GM13976 (cell line): ENCODE results near the gene MBD4.
"Not testable (repeated sequence)": the region's sequence is repeated elsewhere in the genome, so short reads cannot be mapped to it uniquely, and the experiment has no call there.

Experiments used
- DNase-seq: peaks from one replicate; pipeline ENCODE4 v3.0.0; 2012; ENCODE audit warnings: low spot score
- in situ Hi-C: fragments of 300-500 bp; cut with MboI; formaldehyde crosslinking; loops from one replicate; pipeline ENCODE4 v1.12.0; 2022; ENCODE audit warnings: low sequenced_read_pairs, mixed read lengths, inconsistent platforms; ENCODE audit not compliant: unreplicated experiment
- TF ChIP-seq, protein P1 (sequence below): IDR thresholded peaks from 2 replicates; pipeline ENCODE4 v1.5.1; 2012; ENCODE audit warnings: borderline replicate concordance, mild to moderate bottlenecking; ENCODE audit not compliant: insufficient read depth; ENCODE audit errors: extremely low read depth, missing control alignments, control extremely low read depth

The MBD4 gene

DNA sequence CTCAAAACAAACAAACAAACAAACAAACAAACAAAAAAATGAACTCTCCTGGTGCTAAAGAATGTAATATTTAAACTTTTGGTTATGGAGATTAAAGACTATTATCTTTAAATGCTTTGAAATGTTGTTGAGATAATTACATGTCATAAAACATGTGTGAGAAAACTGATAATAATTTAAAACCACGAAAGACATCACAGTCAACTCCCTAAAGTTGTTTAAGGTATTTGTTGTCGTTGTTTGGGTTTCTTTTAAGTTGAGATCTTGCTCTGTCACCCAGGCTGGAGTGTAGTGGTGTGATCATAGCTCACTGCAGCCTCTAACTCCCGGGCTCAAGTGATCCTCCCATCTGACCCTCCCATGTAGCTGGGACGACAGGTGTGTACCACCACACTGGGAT lies 23.3 kb downstream of the MBD4 start:
- DNase-seq = no peak
- TF ChIP-seq, protein P1, sequence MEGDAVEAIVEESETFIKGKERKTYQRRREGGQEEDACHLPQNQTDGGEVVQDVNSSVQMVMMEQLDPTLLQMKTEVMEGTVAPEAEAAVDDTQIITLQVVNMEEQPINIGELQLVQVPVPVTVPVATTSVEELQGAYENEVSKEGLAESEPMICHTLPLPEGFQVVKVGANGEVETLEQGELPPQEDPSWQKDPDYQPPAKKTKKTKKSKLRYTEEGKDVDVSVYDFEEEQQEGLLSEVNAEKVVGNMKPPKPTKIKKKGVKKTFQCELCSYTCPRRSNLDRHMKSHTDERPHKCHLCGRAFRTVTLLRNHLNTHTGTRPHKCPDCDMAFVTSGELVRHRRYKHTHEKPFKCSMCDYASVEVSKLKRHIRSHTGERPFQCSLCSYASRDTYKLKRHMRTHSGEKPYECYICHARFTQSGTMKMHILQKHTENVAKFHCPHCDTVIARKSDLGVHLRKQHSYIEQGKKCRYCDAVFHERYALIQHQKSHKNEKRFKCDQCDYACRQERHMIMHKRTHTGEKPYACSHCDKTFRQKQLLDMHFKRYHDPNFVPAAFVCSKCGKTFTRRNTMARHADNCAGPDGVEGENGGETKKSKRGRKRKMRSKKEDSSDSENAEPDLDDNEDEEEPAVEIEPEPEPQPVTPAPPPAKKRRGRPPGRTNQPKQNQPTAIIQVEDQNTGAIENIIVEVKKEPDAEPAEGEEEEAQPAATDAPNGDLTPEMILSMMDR = no peak
- in situ Hi-C loops = no loop called here

DNA sequence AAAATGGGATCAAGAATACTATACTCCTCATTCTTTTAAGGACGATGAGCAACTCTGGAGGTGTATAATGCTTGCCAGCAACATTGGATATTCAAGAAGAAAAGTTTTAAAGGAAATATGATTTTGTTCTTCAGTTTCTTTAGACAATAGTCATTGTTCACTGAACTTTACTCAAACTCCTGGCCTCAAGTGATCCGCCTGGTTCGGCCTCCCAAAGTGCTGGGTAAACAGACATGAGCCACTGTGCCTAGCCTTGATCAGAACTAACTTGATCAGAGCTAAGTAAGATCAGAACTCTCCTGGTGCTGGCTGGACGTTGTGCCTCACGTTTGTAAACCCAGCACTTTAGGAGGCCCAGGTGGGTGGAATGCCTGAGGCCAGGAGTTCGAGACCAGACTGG lies 23.9 kb downstream of the MBD4 start:
- DNase-seq = no peak
- TF ChIP-seq, protein P1 = no peak
- in situ Hi-C loops = no loop called here

DNA sequence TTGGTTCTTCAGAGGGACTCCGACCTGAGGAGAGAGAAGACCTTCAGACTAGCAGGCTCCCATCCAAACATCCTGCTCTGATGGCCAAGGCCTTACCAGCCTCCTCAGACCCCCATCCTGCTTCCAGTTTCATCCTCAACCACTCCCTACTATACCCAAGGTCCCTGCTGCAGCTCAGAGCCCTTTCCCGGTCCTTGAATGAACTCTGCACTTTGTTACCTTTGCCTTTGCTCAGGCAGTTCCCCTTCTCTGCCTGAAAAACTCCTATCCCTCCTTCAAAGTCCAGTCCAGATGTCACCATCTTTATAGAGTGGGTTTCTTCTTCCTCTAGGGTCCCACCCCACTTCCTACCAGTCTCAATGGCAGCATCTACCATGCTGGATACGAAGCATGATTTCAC lies 24.4 kb downstream of the MBD4 start:
- TF ChIP-seq, protein P1 = no peak
- no peak for DNase-seq
- in situ Hi-C loops = no loop called here

DNA sequence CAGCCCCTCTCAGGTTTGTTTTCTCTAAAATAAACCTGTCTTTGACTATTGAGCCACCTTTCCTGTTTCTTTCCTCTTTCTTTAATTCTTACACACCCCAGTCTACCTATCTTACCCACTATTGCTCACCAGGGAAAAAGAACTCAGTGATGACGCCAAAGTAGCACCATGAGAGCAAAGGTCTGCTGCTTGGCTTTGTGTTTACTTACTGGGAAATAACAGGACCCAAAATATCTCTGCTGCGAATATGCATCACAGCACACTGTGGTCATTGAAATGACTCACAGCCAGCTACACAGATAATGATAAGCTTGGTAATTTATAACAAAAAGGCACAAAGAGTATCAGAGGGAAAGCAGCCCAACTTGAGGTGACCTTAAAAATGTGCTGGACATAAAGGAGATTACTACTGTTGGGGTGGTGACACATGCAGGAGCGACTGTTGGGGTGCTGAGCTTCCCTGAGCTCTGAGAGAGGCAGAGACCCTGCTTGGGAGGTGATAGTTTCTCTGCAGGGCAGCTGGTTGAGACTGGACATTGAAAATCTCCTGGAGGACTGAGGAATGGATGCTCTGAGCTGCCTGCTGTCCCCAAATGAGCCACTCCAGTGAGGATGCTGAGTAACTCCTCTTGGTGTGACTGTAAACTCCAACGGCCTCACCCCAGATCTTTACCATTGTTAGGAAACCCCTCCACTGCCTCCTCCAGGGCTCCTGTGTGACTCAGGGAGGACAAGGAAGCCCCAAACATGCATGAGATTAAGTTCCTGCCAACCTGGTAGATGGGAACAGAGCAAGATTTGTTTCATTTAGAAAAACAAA lies 25.9 kb downstream of the MBD4 start:
- peak; percentile 71 for DNase-seq
- TF ChIP-seq, protein P1 = no peak
- in situ Hi-C loops = no loop called here

DNA sequence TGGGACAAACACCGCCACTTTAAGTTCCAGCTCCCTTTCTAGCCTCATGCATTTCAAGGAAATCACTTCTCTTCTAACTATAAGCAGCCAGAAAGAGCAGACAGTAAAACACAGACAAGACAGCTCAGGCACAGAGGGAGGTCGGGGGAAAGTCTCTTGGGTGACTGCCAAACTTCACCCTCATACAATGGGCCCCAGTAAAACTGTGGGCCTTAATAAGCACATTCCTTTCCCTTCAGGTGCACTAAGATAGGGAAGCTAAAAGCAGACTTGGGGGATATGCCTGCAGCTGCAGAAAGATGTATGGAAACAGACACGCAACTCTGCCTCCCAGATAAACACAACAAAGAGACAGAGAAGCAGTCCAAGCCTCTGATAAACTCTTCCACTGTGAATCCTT lies 26.5 kb downstream of the MBD4 start:
- DNase-seq, in situ Hi-C loops: not testable (repeated sequence)

DNA sequence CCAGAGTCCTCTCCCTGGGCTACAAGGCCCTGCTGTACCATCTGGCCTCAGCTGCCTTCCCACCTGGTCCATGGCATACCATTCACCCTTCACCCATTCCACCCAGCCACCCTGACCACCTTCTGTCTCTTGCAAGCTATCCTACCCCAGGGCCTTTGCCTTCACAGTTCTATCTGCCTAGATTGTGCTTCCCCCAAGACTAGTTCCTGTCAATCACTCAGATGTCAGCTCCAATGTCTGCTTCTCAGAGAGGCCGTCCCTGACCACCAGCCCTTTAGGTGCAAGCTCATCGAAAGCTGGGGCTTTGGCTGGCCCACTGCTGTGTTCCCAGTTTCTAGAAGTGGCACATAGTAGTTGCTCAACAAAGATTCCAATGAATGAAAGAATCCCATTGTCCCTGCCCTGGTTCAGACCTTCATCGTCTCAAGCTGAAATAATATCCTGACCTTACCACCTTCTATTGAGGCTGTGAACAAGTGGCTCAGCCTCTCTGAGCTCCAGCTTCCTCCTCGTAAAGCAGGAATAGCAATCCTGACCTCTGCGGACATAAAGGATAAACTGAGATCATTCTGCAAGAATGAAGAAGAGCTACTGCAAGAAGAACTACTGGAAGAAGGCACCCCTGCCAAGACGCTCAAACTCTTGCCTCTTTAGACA lies 27.1 kb downstream of the MBD4 start:
- TF ChIP-seq, protein P1 = no peak
- in situ Hi-C loops = no loop called here
- DNase-seq = no peak

DNA sequence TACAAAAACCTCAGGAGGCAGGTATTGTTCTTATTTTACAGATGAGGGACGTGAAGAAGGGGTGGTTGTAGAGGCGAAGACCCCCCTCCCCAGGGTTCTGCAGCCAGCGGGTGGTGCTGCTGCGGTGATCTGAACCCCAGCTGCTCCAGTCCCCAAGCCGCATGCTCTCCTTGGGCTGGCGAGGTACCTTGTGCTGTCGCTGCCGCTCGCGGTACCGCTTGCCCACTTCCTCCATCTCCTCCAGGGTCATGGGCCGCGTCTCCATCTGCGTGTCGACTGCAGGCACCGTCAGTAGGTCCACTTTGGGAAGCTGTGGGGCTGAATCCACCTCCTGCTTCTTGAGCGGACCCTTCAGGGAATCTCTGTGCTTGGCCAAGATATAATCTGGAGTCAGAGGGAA lies 28.8 kb downstream of the MBD4 start:
- TF ChIP-seq, protein P1 = no peak
- no peak for DNase-seq
- in situ Hi-C loops = no loop called here
